ENCODE measurements around the gene ATP9A. TPM values are rescaled to one million over a fixed set of nuclear protein-coding genes. Genes with fewer than 3 reads are reported as not detected.

ATP9A gene
- total RNA-seq, 6 experiments from 2014 or later, result 10.5 to 17.4 (median 13.0) TPM

DNA sequence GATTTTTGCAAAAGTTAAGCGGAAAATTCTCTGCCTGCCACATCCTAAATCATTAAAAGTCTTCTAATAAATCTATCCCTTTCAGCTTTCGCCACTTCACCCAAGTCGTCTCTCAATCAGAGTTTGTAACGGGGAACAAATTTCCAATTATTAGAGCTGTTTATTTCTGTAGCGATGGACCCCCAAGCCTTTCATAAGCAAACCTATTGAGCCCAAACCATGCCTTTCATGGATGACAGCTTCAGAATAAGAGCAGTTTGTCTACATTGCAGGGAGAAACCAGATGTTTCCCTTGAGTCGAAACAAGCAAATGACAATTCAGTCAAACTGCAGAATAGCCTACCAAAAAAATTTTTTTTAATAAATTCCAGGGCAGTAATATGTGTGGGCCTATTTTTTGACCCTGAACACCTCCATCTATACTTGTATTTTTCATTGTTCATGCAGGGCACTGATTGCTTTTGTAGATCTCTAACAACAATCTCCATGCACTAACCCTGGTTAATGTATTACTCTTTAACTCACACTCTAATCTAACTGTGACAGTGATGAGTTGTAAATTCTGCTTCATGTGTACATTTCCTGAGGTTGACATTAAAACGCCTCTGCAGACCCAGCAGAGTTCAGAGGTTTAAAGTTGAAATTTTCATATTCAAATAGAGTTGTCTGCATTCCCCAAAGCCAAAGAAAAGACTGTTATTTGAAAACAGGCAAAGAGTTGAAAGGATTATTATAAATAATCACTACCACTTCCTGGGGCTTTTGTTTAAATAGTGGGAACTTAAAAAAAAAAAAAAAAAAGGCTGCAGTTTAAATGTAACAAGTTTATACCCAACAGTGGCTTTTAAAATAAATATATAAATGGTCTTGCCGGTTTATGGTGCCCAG lies 64.5 kb downstream of the ATP9A start:
- H3K27me3 ChIP-seq, result no peaks in the 10 kb centered on the region
- intact Hi-C loops (cut with DNase I), result no loop called here
- peak; percentile 66 to 89 (median 74) for ATAC-seq
- no peak for TF ChIP-seq POLR2A (IDR thresholded peaks at IDR 0.05)
- no peak for TF ChIP-seq CTCF (IDR thresholded peaks at IDR 0.05)
- H3K4me1 ChIP-seq, result peaks cover 0 to 12% (median 3%) of the 10 kb centered on the region in 4 donors
- 61% methylated on average over 8 of the region's 8 CpGs for WGBS (ENCODE audit: insufficient coverage, low coverage, low lambda C conversion rate, missing lambda C conversion rate)
- no peak for DNase-seq
- H3K9me3 ChIP-seq, result no peaks in the 10 kb centered on the region
- H3K4me3 ChIP-seq, result no peak overlapping the region
- H3K36me3 ChIP-seq, result no peaks in the 10 kb centered on the region
- no peak overlapping the region for H3K27ac ChIP-seq

GRCh38 chr20:51702556-51702955 lies 65.6 kb downstream of the ATP9A start:
- Histone ChIP-seq H3K36me3 (no peaks in the 10 kb centered on the region), H3K27me3 (no peaks in the 10 kb centered on the region), H3K27ac (no peak overlapping the region), H3K9me3 (no peaks in the 10 kb centered on the region), H3K4me1 (peaks cover 0 to 12% (median 3%) of the 10 kb centered on the region in 4 donors), H3K4me3 (no peak overlapping the region)
- ATAC-seq, result no peak
- no peak for DNase-seq
- intact Hi-C loops (cut with DNase I), result no loop called here
- TF ChIP-seq CTCF (IDR thresholded peaks at IDR 0.05), result no peak
- no peak for TF ChIP-seq POLR2A (IDR thresholded peaks at IDR 0.05)
- WGBS (ENCODE audit: insufficient coverage, low coverage, low lambda C conversion rate, missing lambda C conversion rate), result 71% methylated on average over 3 of the region's 3 CpGs

- Histone ChIP-seq H3K36me3 (no peaks in the 10 kb centered on the region), H3K27me3 (no peaks in the 10 kb centered on the region), H3K27ac (no peak overlapping the region), H3K4me3 (no peak overlapping the region), H3K4me1 (peaks cover 0 to 12% (median 3%) of the 10 kb centered on the region in 4 donors), H3K9me3 (no peaks in the 10 kb centered on the region)
- no peak for TF ChIP-seq POLR2A (IDR thresholded peaks at IDR 0.05)
- peak; percentile 63 to 71 (median 66) for TF ChIP-seq CTCF (IDR thresholded peaks at IDR 0.05)
- intact Hi-C loops (cut with DNase I), result no loop called here
- ATAC-seq (peak; percentile 61 to 81 (median 72)), DNase-seq (no peak)
- 45% methylated on average over 9 of the region's 10 CpGs for WGBS (ENCODE audit: insufficient coverage, low coverage, low lambda C conversion rate, missing lambda C conversion rate)
These were observed 67.3 kb downstream of the ATP9A start for GRCh38 chr20:51700809-51701285.

DNA sequence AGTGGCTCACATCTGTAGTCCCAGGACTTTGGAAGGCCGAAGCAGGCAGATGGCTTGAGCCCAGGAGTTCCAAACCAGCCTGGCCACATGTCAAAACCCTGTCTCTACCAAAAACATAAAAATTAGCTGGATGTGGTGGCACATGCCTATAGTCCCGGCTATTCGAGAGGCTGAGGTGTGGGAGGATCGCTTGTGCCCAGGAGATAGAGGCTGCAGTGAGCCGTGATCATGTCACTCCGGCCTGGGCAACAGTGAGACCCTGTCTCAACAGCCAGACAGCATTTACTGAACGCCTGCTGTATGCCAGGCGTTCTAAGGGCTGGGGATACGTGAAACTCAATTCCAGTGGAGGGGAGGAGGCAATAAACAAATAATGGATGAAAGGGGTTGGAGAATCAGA lies 69.9 kb downstream of the ATP9A start:
- ATAC-seq, result no peak
- Histone ChIP-seq H3K27ac (no peak overlapping the region), H3K36me3 (no peaks in the 10 kb centered on the region), H3K9me3 (no peaks in the 10 kb centered on the region), H3K27me3 (no peaks in the 10 kb centered on the region), H3K4me1 (peaks cover 0 to 2% (median under 1%) of the 10 kb centered on the region in 4 donors), H3K4me3 (no peak overlapping the region)
- intact Hi-C loops (cut with DNase I), result no loop called here
- no peak for TF ChIP-seq POLR2A (IDR thresholded peaks at IDR 0.05)
- TF ChIP-seq CTCF (IDR thresholded peaks at IDR 0.05), result no peak
- WGBS (ENCODE audit: insufficient coverage, low coverage, low lambda C conversion rate, missing lambda C conversion rate), result 93% methylated on average over 6 of the region's 9 CpGs
- DNase-seq, result no peak

Data from right lobe of liver (tissue), 6 donors.